NOMO-1 (cell line): ENCODE measurements around the gene C1orf159.
"Not testable (repeated sequence)": the region's sequence is repeated elsewhere in the genome, so short reads cannot be mapped to it uniquely, and the experiment has no call there.

Source experiments
- DNase-seq, 2 experiments: peaks; one replicate each; lab custom pipeline; 2025; ENCODE audit not compliant: unreplicated experiment in 2 of 2; lab: John Stamatoyannopoulos, UW

C1orf159 gene

GRCh38 chr1:1119272-1119890 is 3.5 kb upstream of the C1orf159 start:
- no peak for DNase-seq

DNA sequence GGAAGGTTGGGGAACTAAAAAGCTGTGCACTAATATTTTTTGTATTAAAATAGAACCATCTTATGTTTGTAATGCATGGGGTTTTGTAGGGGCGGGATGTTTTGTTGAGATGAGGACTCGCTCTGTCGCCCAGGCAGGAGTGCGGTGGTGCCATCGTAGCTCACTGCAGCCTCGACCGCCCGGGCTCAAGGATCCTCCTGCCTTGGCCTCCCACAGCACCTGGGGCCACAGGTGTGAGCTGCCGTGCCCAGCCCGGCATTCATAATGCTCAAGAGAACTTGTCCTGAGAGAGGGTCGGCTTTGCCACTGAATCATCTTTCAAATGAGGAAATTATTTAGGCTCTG is 3.0 kb upstream of the C1orf159 start:
- no peak for DNase-seq

- DNase-seq, result no peak
These were observed 2.4 kb upstream of the C1orf159 start for GRCh38 chr1:1118011-1118875.

DNA sequence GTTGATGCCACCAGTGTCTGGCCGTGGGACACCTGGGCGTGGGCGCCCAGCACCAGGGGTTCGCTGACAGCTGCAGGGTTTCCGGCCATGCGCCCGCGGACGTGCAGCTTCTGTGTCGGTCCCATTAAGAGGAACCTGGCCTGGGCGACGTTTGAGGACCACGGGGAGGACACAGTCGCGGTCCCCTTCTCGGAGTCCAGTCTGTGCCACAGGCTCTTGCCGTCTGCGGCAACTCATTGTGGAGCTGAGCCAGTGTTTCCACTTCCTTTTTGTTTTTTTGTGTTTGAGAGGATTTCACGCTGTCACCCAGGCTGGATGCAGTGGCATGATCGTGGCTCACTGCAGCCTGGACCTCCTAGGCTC is 1.6 kb upstream of the C1orf159 start:
- DNase-seq, result no peak

- no peak for DNase-seq
These were observed 996 bp upstream of the C1orf159 start for GRCh38 chr1:1116701-1117468.

- DNase-seq, result no peak
These were observed 628 bp downstream of the C1orf159 start for GRCh38 chr1:1115136-1115785.

DNA sequence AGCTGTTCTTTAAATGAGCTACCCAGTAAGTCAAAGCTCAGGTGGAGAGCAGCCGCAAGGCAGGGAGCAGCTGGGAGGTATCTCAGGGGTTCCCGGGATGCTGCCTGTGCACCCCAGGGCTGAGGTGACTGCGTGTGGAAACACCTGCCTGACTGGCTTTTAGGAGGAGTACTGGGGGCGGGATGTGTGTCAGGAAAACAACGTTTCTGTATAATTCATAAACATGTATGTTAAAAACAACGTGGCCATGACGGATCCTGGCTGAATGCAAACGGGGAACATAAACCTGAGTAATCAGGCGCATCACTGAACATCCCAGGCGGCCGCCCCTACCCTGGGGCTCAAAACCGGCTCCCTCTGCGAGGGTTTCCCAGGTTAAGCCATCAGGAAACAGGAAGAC is 1.5 kb downstream of the C1orf159 start:
- DNase-seq, result no peak

DNA sequence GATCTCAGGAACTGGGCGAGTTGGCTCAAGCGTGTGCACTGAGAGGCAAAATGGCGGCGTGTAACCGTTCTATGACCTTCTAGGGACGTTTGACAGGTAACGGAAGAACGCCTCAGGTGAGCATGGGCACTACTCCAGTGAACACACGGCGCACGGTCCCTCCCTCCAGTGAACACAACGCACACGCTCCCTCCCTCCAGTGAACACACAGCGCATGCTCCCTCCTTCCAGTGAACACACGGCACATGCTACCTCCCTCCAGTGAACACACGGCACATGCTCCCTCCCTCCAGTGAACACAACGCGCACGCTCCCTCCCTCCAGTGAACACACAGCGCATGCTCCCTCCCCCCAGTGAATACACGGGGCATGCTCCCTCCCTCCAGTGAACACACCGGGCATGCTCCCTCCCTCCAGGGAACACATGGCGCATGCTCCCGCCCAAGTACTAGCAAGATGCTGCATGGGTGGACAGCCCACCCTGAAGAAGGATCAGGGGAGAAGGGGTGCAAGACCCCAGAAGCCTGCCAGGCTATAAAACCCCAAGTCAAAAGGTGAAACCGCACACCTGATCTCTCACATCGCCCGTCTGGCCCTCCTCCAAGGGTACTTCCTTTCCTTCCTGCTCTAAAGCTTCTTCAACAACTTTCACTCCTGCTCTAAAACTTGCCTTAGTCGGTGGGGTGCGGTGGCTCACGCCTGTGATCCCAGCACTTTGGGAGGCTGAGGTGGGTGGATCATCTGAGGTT is 3.5 kb downstream of the C1orf159 start:
- DNase-seq, result no peak

DNA sequence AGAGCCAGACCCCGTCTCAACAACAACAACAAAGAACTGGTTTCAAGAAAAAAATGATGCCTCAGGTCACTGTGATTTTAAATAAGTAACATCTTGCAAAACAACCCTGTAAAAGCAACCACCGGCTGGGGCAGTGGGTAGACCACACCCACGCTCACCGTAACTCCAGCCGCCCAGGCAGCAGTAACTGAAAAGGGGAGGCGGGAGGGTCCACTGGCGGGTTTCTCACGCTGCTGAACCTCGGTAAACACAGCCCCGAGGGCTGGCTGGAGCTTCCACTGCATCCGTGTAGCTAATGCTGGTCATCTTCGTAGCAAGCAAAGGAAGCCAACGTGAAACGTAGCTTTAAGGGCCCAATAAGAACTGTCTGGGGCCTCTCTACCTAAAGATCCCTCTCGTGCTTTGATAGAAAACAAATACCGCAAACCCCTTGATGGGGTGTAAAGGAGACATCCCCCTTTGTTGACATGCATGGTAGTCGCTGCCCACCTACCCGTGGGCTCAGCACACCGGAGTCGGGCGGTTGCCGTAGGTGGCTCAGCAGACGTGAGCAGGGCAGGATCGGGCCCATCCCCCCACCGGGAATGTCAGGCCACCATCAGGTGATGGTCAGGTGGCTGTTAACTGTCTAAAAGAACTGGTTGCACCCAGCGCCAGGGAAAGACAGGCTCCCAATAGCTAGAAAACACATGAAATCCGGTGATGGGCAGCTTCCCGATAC is 4.2 kb downstream of the C1orf159 start:
- no peak for DNase-seq

DNA sequence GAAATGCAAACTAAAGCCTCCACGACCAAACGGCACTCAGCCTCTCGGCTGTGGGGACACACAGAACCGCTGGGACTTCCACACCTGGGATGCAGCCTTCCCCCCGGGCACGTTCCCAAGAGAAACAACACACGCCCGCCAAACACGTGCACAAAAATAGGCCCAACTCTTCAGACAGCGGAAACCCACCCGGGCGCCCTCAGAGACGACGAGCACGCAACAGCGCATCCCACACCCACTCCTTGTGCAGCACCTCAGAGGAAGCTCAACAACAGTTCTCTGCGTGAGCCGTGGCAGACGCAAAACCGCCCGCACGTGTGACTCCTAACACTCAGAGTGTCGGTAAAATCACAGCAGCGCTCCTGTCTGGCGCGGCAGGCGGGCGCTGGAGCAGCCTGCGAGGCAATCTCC is 5.3 kb downstream of the C1orf159 start:
- DNase-seq, result no peak

DNA sequence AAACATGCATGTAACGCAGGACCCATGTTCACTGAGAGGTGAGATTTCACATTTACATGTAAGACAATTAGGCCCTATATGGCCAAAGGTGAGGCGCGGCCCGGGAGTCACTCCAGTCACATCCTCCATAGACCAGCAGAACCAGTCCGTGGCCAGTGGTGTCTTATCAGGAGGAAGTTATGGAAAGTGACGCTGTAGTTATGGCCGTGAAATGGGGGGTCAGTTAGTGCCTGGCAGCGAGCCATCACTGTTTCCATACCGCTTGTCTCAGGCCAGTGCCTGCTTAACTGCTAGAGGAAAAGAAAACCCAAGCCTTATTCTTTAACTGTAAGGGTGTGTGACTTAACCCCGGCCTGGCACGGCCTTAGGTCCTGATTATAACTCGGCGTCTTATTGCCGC is 6.1 kb downstream of the C1orf159 start:
- DNase-seq, result no peak

- DNase-seq, result no peak
These were observed 9.2 kb downstream of the C1orf159 start for GRCh38 chr1:1106510-1107221.

- not testable (repeated sequence) for DNase-seq
These were observed 11.7 kb downstream of the C1orf159 start for GRCh38 chr1:1104152-1104551.

- no peak for DNase-seq
These were observed 14.4 kb downstream of the C1orf159 start for GRCh38 chr1:1101503-1101902.

DNA sequence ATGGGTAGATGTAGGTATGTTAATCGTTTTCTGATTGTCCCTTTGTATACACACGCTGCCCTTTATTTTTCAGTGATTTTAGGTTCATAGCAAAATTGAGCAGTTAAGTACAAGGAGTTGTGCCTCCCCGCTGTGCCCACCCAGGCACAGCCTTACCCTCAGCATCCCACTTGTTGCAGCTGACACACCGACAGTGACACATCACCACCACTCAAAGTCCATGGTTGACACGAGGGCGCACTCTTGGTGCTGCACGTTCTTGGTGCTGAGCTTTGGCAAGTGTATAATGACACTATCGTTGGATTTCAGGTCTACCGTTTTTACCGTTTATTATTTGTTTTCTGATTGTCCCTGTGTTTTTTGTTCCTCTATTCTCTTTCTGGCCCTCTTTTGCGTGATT is 15.6 kb downstream of the C1orf159 start:
- DNase-seq, result no peak

DNA sequence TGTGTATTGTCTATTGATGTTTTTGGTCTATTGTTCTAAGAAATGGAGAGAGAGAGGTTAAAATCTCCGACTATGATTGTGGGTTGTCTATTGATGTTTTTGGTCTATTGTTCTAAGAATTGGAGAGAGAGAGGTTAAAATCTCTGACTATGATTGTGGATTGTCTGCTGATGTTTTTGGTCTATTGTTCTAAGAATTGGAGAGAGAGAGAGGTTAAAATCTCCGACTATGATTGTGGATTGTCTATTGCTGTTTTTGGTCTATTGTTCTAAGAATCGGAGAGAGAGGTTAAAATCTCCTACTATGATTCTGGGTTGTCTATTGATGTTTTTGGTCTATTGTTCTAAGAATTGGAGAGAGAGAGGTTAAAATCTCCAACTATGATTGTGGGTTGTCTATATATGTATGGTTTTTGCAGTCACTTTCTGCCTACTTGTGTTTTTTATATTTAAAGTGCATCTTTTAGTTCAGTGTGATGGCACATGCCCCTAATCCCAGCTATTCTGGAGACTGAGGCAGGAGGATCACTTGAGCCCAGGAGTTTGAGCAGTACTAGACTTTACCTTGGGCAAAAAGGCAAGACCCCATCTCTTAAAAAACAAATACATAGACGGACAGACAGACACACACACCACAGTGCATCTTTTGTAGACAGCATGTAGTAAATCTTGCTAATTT is 16.2 kb downstream of the C1orf159 start:
- DNase-seq, result no peak

- no peak for DNase-seq
These were observed 17.0 kb downstream of the C1orf159 start for GRCh38 chr1:1098681-1099421.

DNA sequence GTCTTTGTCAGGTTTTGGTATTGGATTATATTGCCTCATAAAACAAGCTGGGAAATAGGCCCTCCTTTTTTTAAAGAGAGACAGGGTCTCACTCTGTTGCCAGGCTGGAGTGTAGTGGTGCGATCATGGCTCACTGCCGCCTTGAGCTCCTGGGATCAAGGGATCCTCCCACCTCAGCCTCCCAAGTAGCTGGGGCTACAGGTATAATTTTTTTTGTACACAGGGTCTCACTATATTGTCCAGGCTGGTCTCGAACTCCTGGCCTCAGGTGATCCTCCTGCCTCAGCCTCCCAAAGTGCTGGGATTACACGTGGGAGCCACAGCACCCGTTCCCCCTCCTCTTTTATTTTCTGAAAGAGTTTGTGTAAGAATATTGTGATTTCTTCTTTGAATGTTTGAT is 19.8 kb downstream of the C1orf159 start:
- not testable (repeated sequence) for DNase-seq
